Stimulated activated naive CD8-positive, alpha-beta T cell treated with anti-CD3 and anti-CD28 coated beads, Interleukin-15, Interleukin-2, amounts not matched to agents 100 ng/mL and 50 ng/mL, for 24 hours (primary cell): ENCODE data around the gene MACROH2A2.
"Not testable (repeated sequence)": the region's sequence is repeated elsewhere in the genome, so short reads cannot be mapped to it uniquely, and the experiment has no call there.

Experiments used
- H3K27ac Mint-ChIP-seq: one replicate; pipeline ENCODE4 v1.8.0; 2021; ENCODE audit warnings: mild to moderate bottlenecking, mixed read lengths
- H3K27me3 Mint-ChIP-seq: one replicate; pipeline ENCODE4 v1.8.0; 2021; ENCODE audit warnings: mixed read lengths
- H3K36me3 Mint-ChIP-seq: one replicate; pipeline ENCODE4 v1.8.0; 2021; ENCODE audit warnings: low read depth, mixed read lengths
- H3K4me1 Mint-ChIP-seq: one replicate; pipeline ENCODE4 v1.8.0; 2021; ENCODE audit warnings: low read depth, mixed read lengths
- H3K4me3 Mint-ChIP-seq: one replicate; pipeline ENCODE4 v1.8.0; 2021; ENCODE audit warnings: mild to moderate bottlenecking, mixed read lengths
- H3K9me3 Mint-ChIP-seq: one replicate; pipeline ENCODE4 v1.8.0; 2021; ENCODE audit warnings: mixed read lengths

Gene MACROH2A2

DNA sequence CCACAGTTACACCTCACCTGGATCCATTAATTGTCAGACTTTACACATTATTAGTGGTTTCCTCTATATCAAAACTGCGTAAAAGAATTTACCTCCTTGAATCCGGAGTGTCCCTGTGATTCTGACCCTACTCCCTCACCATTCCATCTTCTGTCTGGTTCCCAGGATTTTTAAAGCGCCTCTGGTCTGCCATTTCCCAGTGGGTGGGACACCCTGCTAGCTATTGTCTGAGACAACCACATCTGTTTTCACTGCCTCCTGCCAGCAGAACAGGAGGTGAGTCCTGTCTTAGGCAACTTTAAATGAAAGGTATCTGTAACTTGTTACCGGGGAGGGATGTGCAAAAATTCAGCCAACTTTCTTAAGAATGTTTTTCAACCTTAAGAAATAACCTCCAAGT lies 2.3 kb downstream of the MACROH2A2 start:
- Mint-ChIP-seq H3K4me1 (peaks cover 6% of the 10 kb centered on the region), H3K27me3 (peaks cover 57% of the 10 kb centered on the region), H3K9me3 (no peaks in the 10 kb centered on the region), H3K4me3 (peak overlapping the region; percentile 56), H3K36me3 (no peaks in the 10 kb centered on the region), H3K27ac (no peak overlapping the region)

GRCh38 chr10:70055550-70055949 lies 2.9 kb downstream of the MACROH2A2 start:
- no peak overlapping the region for H3K27ac Mint-ChIP-seq
- H3K4me1 Mint-ChIP-seq: peaks cover 6% of the 10 kb centered on the region
- H3K4me3 Mint-ChIP-seq: no peak overlapping the region
- no peaks in the 10 kb centered on the region for H3K9me3 Mint-ChIP-seq
- no peaks in the 10 kb centered on the region for H3K36me3 Mint-ChIP-seq
- peaks cover 52% of the 10 kb centered on the region for H3K27me3 Mint-ChIP-seq

DNA sequence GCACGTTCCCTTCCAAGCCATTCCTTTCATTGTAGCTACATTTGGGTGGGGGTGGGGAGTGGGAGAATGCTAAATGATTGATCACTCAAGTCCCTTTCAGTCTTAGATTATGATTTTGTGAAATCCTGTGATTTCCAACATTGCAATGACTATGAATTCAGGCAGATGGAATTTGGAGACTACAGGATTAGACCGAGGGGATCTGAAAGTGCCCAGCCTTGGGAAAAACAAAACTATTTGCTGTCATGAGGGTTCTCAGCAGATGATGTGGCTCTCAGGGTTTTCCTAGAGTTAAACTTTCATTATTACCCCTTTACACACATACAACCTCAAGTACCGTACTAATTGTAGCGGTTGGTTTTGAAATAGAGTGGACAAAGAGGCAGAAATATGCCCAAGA lies 4.7 kb downstream of the MACROH2A2 start:
- H3K36me3 Mint-ChIP-seq: no peaks in the 10 kb centered on the region
- H3K27ac Mint-ChIP-seq: no peak overlapping the region
- no peaks in the 10 kb centered on the region for H3K9me3 Mint-ChIP-seq

GRCh38 chr10:70060389-70060788 lies 7.7 kb downstream of the MACROH2A2 start:
- Mint-ChIP-seq H3K4me3 (no peak overlapping the region), H3K27me3 (peaks cover 13% of the 10 kb centered on the region), H3K9me3 (no peaks in the 10 kb centered on the region), H3K36me3 (no peaks in the 10 kb centered on the region), H3K27ac (no peak overlapping the region), H3K4me1 (no peaks in the 10 kb centered on the region)

More for the DNA sequence above, 4.7 kb downstream of the MACROH2A2 start:
- Mint-ChIP-seq H3K4me3 (no peak overlapping the region), H3K4me1 (peaks cover 5% of the 10 kb centered on the region), H3K27me3 (peaks cover 34% of the 10 kb centered on the region)

- no peaks in the 10 kb centered on the region for H3K9me3 Mint-ChIP-seq
- H3K27me3 Mint-ChIP-seq: peaks cover 3% of the 10 kb centered on the region
- H3K4me1 Mint-ChIP-seq: no peaks in the 10 kb centered on the region
- peak overlapping the region; percentile 67 for H3K27ac Mint-ChIP-seq
- H3K36me3 Mint-ChIP-seq: no peaks in the 10 kb centered on the region
- H3K4me3 Mint-ChIP-seq: no peak overlapping the region
These were observed 10.9 kb downstream of the MACROH2A2 start for GRCh38 chr10:70063418-70064098.

GRCh38 chr10:70064486-70064885 lies 11.8 kb downstream of the MACROH2A2 start:
- no peaks in the 10 kb centered on the region for H3K4me1 Mint-ChIP-seq
- H3K27ac Mint-ChIP-seq: no peak overlapping the region
- no peaks in the 10 kb centered on the region for H3K36me3 Mint-ChIP-seq
- no peak overlapping the region for H3K4me3 Mint-ChIP-seq
- H3K27me3 Mint-ChIP-seq: peaks cover 3% of the 10 kb centered on the region
- no peaks in the 10 kb centered on the region for H3K9me3 Mint-ChIP-seq

GRCh38 chr10:70066190-70066589 lies 13.5 kb downstream of the MACROH2A2 start:
- H3K9me3 Mint-ChIP-seq: no peaks in the 10 kb centered on the region
- H3K27me3 Mint-ChIP-seq: peaks cover 3% of the 10 kb centered on the region

GRCh38 chr10:70067586-70067985 lies 14.9 kb downstream of the MACROH2A2 start:
- H3K9me3 Mint-ChIP-seq: no peaks in the 10 kb centered on the region
- H3K4me1 Mint-ChIP-seq: no peaks in the 10 kb centered on the region
- peaks cover 3% of the 10 kb centered on the region for H3K27me3 Mint-ChIP-seq
- no peak overlapping the region for H3K27ac Mint-ChIP-seq
- H3K4me3 Mint-ChIP-seq: no peak overlapping the region
- no peaks in the 10 kb centered on the region for H3K36me3 Mint-ChIP-seq

More at GRCh38 chr10:70066190-70066589, 13.5 kb downstream of the MACROH2A2 start:
- Mint-ChIP-seq H3K36me3 (no peaks in the 10 kb centered on the region), H3K27ac (no peak overlapping the region), H3K4me3 (no peak overlapping the region), H3K4me1 (no peaks in the 10 kb centered on the region)

DNA sequence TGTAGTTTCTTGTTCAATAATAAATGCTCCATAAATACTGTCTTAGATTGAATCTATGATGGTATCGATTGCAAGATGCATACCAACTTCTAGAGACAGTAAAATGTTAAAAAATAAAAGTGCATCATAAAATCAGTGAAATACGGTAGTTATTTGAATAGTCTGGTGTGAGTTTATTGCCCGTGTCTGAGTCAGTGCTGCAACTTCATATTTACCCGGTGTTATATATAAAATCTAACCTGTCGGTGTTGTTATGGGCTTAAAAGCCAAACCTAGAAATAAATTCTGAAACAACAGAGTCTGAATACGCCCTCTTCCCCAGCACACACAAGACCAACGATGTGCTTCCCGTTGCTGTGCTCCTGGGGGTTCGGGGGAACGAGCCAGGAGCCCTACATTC lies 16.3 kb downstream of the MACROH2A2 start:
- no peaks in the 10 kb centered on the region for H3K36me3 Mint-ChIP-seq
- H3K4me1 Mint-ChIP-seq: no peaks in the 10 kb centered on the region
- H3K4me3 Mint-ChIP-seq: no peak overlapping the region
- H3K9me3 Mint-ChIP-seq: no peaks in the 10 kb centered on the region
- H3K27me3 Mint-ChIP-seq: peaks cover 3% of the 10 kb centered on the region
- no peak overlapping the region for H3K27ac Mint-ChIP-seq

DNA sequence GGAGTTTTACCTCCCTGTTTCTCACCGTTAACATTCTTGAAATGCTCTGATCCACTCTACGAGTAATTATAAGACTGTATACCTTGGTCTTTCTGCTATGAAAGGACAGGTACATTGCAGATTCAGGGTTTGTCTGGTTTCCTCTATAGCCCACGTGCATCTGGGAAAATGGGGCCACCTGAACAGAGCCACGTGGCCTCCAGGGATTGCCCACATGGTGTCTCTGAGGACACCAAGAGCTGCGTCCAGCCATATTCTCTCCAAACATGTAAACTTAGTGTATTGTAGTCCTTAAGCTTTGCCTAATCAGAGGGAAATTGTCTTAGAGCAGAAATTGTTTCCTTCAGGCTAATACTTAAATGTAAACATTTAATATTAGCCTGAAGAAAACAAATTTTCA lies 16.7 kb downstream of the MACROH2A2 start:
- Mint-ChIP-seq H3K4me1 (no peaks in the 10 kb centered on the region), H3K36me3 (no peaks in the 10 kb centered on the region), H3K27me3 (peaks cover 3% of the 10 kb centered on the region), H3K27ac (no peak overlapping the region), H3K4me3 (no peak overlapping the region), H3K9me3 (no peaks in the 10 kb centered on the region)

GRCh38 chr10:70070834-70071233 lies 18.2 kb downstream of the MACROH2A2 start:
- H3K36me3 Mint-ChIP-seq: no peaks in the 10 kb centered on the region
- H3K4me3 Mint-ChIP-seq: no peak overlapping the region
- no peaks in the 10 kb centered on the region for H3K9me3 Mint-ChIP-seq
- H3K27me3 Mint-ChIP-seq: peaks cover 3% of the 10 kb centered on the region
- no peak overlapping the region for H3K27ac Mint-ChIP-seq
- no peaks in the 10 kb centered on the region for H3K4me1 Mint-ChIP-seq

DNA sequence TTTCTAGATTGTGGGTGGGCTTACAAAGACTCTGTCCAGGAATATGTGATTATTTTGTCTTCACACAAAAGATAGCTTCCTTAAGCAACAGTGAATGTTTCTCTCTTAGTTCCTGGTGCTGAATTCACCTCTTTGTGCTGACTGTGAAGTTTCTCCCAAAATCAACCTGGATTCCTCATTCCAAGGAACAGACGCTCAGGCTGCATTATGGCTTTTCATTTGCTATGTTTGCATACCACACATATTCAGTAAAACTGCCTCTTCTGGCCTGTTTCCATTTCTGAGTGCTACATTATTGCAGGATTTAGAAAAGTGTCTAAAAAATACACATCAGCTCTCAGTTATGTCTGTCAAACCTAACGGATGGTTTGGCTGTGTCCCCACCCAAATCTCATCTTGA lies 21.5 kb downstream of the MACROH2A2 start:
- Mint-ChIP-seq H3K4me3 (no peak overlapping the region), H3K27me3 (peaks cover 7% of the 10 kb centered on the region), H3K27ac (no peak overlapping the region), H3K9me3 (no peaks in the 10 kb centered on the region), H3K36me3 (no peaks in the 10 kb centered on the region), H3K4me1 (no peaks in the 10 kb centered on the region)

DNA sequence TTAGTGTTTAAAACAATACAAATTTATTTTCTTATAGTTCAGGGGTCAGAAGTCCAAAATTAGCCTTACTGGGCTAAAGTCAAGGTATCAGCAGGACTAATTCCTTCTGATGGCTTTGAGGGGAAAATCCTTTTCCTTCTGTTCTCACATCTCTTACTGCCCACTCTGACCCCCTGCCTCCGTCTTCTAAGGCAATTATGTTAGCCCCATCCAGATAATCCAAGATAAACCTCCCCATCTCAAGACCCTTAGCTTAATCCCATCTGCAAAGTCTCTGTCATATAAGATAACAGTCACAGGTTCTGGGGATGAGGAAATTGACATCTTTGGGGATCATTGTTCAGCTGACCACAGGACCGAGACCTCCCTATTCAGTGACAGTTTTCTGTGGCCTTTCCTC lies 22.3 kb downstream of the MACROH2A2 start:
- Mint-ChIP-seq H3K27ac (no peak overlapping the region), H3K9me3 (no peaks in the 10 kb centered on the region), H3K4me3 (no peak overlapping the region), H3K4me1 (no peaks in the 10 kb centered on the region), H3K27me3 (peaks cover 7% of the 10 kb centered on the region), H3K36me3 (no peaks in the 10 kb centered on the region)

DNA sequence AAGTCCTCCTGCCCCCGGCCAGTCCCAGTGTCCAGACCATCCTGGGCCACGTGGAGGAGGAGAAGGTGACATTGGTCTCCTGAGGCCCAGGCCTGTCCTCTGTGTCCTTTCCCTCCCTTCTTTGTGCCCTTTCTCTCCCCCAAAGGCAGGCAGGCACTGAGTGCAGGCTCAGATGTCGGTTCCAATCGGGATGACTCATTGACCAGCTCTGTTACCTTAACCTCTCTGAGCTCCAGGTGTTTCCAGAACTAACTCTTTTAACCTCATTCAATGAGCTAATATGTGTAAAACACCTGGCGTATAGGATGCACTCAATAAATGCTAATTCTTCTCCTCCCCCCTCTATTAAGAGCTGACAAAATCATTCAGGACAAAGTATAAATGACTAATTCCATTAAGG lies 25.7 kb downstream of the MACROH2A2 start:
- peaks cover 7% of the 10 kb centered on the region for H3K27me3 Mint-ChIP-seq

GRCh38 chr10:70078937-70079336 lies 26.3 kb downstream of the MACROH2A2 start:
- H3K4me3 Mint-ChIP-seq: no peak overlapping the region
- no peaks in the 10 kb centered on the region for H3K4me1 Mint-ChIP-seq
- H3K9me3 Mint-ChIP-seq: no peaks in the 10 kb centered on the region
- H3K27me3 Mint-ChIP-seq: peaks cover 7% of the 10 kb centered on the region
- H3K27ac Mint-ChIP-seq: no peak overlapping the region
- H3K36me3 Mint-ChIP-seq: no peaks in the 10 kb centered on the region

More for the DNA sequence above, 25.7 kb downstream of the MACROH2A2 start:
- H3K4me3 Mint-ChIP-seq: no peak overlapping the region
- no peaks in the 10 kb centered on the region for H3K36me3 Mint-ChIP-seq
- no peaks in the 10 kb centered on the region for H3K9me3 Mint-ChIP-seq
- no peaks in the 10 kb centered on the region for H3K4me1 Mint-ChIP-seq
- no peak overlapping the region for H3K27ac Mint-ChIP-seq

DNA sequence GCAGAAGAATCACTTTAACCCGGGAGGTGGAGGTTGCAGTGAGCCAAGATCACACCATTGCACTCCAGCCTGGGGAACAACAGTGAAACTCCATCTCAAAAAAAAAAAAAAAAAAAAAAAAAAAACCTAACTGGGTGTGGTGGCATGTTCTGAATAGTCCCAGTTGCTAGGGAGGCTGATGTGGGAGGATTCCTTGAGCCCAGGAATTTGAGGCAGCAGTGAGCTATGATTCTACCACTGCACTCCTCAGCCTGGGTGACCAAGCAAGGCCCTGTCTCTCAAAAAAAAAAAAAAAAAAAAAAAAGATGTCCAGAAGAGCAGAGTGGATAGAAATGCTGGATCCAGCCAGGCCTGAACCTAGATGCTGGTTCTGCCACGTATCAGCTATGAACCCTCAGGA lies 28.1 kb downstream of the MACROH2A2 start:
- H3K9me3 Mint-ChIP-seq, H3K27ac Mint-ChIP-seq, H3K27me3 Mint-ChIP-seq, H3K4me1 Mint-ChIP-seq, H3K36me3 Mint-ChIP-seq, H3K4me3 Mint-ChIP-seq: not testable (repeated sequence)
